CMK (cell line): Measurements from ENCODE around the gene CDT1.
"Not testable (repeated sequence)": the region's sequence is repeated elsewhere in the genome, so short reads cannot be mapped to it uniquely, and the experiment has no call there.

Experiments
- DNase-seq: peaks from one replicate; pipeline ENCODE4 v3.0.0-alpha.2; 2010; ENCODE audit warnings: low read depth

The CDT1 gene

DNA sequence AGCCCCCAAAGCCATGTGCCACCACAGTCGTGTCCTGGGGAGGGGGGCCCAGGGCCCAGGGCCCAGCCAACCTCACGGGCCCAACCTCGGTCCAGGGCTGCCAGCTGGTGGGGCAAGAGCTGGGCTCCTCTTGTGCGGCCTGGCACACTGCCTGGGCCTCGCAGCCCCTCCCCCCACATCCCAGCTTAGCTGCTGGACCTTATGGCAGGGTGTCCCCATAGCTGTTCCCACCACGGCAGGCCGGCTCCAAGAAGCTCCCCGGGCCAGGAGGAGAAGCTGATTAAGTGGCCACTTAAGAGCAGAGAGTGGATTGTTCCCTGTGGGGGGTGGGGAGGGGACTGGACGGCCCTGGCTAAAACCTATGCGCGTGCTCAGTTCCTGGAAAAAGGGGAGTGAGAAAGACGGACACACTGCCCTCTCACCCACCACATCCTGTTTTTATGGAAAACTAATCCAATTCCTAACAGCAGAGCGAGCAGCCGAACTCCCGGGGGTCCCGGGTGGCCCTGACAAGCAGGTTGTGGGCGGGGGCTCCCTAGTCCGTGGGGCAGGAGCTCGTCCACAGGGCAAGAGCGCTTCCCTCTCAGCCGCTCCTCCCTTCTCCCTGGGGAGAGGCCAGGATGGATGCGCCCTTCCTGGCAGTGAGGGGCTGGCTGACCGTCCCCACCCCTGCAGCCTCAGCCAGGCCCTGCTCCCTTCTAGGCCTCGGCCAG is 35.4 kb upstream of the CDT1 start:
- no peak for DNase-seq

GRCh38 chr16:88769617-88770460 is 33.8 kb upstream of the CDT1 start:
- no peak for DNase-seq

GRCh38 chr16:88770461-88771293 is 32.9 kb upstream of the CDT1 start:
- peak; percentile 88 for DNase-seq

GRCh38 chr16:88771294-88771772 is 32.3 kb upstream of the CDT1 start:
- no peak for DNase-seq

DNA sequence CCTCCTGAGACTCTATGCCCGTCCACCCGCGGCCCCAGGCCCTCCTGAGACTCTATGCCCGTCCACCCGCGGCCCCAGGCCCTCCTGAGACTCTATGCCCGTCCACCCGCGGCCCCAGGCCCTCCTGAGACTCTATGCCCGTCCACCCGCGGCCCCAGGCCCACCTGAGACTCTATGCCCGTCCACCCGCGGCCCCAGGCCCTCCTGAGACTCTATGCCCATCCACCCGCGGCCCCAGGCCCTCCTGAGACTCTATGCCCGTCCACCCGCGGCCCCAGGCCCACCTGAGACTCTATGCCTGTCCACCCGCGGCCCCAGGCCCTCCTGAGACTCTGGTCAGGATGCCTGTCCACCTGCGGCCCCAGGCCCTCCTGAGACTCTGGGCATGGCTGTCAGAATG is 31.8 kb upstream of the CDT1 start:
- DNase-seq, result not testable (repeated sequence)

GRCh38 chr16:88772871-88773811 is 30.4 kb upstream of the CDT1 start:
- DNase-seq, result no peak

DNA sequence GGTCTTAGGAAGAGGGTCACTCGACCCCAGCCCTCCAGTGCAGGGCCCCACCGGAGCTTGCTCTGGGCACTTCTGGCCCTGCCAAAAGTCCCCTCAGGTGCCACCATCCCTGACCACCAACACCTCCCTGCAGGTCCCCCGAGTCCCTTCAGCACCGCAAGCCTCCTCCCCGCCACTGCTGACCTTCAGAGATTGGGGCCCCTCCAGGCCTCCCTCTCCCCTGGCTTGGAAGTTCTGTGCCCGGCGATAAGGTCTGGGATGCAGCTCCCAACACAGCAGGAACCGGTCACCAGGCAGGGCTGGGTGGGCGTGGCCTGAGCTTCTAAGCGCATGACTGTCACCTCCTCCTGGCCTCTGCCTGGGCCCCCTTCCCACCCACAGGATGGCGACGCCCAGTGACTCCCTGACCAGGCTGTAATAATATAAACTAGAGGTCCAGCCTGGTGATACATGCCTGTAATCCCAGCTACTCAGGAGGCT is 29.7 kb upstream of the CDT1 start:
- peak; percentile 99 for DNase-seq

DNA sequence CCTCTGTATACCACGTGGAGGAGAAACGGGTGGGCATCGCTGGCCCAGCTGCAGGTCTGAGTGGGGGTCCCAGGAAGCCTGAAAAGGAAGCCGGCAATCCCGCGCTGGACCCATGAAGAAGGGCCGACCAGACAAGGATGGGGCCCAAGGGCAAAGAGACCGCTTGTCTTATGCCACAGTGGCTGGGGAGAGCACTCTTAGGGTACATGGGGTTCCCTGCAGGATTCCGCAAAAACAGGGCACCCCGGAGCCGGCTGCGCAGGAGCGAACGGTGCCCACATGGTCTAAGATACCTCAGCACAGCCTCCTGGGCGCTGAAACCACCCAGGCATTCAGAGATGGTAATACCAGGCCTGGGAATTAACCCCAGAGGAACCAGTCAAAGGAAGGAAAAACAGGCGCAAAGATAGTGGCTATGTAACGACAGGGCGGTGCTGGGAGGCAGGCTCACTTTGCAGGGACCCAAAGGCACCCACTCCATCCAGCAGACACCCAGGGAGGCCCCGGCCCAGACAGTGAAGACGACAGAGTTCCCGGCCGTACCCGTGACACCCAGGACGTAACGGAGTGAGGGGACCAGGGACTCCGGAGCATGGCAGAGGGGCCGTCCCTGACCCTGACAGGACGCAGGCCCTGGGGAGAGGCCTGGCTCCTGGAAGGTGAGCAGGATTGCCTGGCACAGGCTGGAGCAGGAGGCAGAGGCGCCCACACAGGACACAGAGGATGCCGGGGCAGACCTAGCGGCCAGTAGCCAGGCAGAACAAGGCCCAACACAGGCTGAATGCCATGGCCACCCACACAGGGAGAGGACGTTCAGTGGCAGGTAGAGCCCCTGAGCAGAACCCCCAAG is 28.8 kb upstream of the CDT1 start:
- DNase-seq, result no peak

- DNase-seq, result no peak
Measured at GRCh38 chr16:88775825-88776224, 27.8 kb upstream of the CDT1 start.

DNA sequence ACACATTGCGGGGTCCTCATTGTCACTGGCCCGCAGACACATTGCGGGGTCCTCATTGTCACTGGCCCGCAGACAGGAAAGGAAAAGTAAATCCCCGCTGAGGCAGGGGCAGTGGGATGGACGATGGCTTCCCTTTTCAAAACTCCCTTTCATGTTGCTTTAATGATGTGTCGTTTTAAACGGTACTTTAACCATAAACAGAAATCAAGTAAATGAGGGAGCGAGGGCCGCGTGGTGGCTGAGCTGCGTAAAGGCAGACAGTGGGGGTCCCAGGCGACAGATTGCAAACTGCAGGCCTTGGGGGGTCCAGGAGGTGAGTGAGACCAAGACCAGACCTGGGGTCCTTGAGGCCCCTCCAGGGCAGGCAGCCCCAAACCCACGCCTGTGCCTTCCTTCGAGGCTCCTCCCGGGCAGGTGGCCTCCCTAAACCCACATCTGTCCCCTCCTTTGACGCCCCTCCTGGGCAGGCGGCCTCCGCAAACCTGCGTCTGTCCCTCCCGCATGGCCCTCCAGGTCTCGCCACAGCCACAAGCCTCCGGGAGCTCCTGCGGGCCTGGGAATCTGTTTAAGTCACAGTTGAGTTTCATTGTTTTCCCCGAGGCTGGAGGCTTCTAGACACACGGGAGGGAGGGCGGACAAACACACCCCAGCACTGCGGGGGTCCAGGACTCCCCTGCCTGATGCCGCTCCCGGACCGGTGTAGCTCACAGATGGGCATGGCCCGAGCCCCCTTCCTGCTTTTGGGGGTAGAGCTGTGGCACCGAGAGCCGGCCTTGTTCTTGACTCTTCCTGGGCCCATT is 25.9 kb upstream of the CDT1 start:
- DNase-seq, result no peak

- DNase-seq, result no peak
Measured at GRCh38 chr16:88778271-88778525, 25.4 kb upstream of the CDT1 start.

DNA sequence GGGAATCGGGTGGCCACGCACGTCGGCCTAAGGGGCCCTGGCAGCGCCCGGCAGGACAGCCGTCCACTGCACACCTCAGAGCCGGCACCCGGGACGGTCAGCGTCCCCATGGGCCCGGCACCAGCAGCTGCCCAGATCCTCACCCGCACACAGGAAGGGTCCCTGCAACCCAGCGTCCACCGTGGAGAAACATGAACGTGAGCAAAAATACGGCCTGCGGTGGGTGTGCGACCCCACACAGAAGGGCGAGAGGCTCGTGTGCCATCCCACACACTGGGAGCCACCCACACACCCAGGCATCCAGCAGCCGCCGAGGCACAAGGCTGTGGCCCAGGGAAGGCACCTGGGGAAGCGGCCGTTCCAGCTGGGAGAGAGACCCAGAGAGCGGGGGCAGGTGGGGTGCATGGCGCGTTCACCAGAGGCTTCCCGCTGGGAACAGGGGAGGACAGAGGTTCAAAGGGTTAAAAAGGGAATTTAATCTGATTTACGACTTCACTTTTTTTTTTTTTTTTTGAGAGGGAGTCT is 25.0 kb upstream of the CDT1 start:
- no peak for DNase-seq

GRCh38 chr16:88779406-88780141 is 24.0 kb upstream of the CDT1 start:
- DNase-seq, result no peak

- DNase-seq, result no peak
Measured at GRCh38 chr16:88780142-88781062, 23.2 kb upstream of the CDT1 start.

- no peak for DNase-seq
Measured at GRCh38 chr16:88781140-88782077, 22.2 kb upstream of the CDT1 start.
